ENCODE measurements around the gene SCN1B. TPM values are rescaled to one million over a fixed set of nuclear protein-coding genes. Genes with fewer than 3 reads are reported as not detected.
"Not testable (repeated sequence)": the region's sequence is repeated elsewhere in the genome, so short reads cannot be mapped to it uniquely, and the experiment has no call there.

Gene SCN1B
- total RNA-seq, 4 donors from 2014 or later = 0.26 to 5.9 (median 1.2) TPM; not detected in 1

DNA sequence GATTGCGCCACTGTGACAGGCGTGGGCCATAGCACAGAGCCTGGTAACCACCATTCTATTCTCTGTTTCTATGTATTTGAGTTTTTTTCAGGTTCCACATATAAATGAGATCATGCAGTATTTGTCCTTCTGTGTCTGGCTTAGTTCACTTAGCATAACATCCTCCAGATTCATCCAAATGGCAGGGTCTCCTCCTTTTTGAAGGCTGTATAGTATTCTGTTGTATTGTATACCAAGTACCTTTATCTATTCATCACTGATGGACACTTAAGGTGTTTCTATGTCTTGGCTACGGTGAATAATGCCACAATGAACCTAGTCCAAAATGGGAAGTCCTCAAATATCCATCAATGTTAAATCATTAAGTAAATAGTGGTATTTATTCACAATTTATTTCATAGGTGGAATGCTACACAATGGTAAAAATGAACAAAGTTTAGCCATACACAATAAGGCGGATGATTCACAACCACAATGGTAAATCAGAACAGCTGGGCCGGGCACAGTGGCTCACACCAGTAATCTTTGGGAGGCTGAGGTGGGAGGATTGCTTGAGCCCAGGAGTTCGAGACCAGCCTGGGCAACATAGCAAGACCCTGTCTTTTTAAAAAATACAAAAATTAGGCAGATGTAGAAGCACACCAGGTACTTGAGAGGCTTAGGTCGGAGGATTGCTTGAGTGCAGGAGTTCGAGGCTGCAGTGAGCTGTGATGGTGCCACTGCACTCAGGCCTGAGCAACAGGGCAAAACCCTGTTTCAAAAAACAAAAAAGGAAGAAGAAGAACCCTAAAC, 38.5 kb upstream of the SCN1B start:
- H3K4me1 ChIP-seq = peaks cover 0 to 27% (median 0%) of the 10 kb centered on the region in 3 donors
- 84 to 87% methylated on average over 8 of the region's 8 CpGs for WGBS, 2 donors

DNA sequence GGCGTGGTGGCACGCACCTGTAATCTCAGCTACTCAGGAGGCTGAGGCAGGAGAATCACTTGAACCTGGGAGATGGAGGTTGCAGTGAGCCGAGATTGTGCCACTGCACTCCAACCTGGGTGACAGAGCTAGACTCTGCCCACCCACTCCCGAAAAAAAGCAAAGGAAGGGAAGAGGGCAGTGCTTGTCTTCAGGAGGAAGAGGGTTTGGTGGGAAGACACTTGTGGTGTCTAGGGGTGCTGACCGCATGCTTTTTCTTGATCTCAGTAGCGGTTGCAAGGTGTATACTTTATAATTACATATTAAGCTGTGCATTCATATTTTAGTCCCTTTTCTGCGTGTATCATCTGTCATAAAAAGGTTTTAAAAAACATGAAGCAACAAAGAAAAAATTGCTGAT, 37.7 kb upstream of the SCN1B start:
- 81 to 84% methylated on average over 7 of the region's 7 CpGs for WGBS, 2 donors
- H3K4me3 ChIP-seq; H3K27me3 ChIP-seq; DNase-seq; H3K9me3 ChIP-seq; intact Hi-C loops (cut with DNase I); H3K27ac ChIP-seq; H3K36me3 ChIP-seq: not testable (repeated sequence)
- H3K4me1 ChIP-seq = peaks cover 0 to 34% (median 0%) of the 10 kb centered on the region in 3 donors

More for the DNA sequence above, 38.5 kb upstream of the SCN1B start:
- Histone ChIP-seq H3K4me3 (no peak overlapping the region), H3K9me3 (no peaks in the 10 kb centered on the region), H3K27me3 (no peaks in the 10 kb centered on the region), H3K27ac (no peak overlapping the region), H3K36me3 (no peaks in the 10 kb centered on the region)
- DNase-seq = no peak
- intact Hi-C loops (cut with DNase I) = no loop called here
- TF ChIP-seq, protein P1, sequence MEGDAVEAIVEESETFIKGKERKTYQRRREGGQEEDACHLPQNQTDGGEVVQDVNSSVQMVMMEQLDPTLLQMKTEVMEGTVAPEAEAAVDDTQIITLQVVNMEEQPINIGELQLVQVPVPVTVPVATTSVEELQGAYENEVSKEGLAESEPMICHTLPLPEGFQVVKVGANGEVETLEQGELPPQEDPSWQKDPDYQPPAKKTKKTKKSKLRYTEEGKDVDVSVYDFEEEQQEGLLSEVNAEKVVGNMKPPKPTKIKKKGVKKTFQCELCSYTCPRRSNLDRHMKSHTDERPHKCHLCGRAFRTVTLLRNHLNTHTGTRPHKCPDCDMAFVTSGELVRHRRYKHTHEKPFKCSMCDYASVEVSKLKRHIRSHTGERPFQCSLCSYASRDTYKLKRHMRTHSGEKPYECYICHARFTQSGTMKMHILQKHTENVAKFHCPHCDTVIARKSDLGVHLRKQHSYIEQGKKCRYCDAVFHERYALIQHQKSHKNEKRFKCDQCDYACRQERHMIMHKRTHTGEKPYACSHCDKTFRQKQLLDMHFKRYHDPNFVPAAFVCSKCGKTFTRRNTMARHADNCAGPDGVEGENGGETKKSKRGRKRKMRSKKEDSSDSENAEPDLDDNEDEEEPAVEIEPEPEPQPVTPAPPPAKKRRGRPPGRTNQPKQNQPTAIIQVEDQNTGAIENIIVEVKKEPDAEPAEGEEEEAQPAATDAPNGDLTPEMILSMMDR (IDR thresholded peaks at IDR 0.05) = no peak

DNA sequence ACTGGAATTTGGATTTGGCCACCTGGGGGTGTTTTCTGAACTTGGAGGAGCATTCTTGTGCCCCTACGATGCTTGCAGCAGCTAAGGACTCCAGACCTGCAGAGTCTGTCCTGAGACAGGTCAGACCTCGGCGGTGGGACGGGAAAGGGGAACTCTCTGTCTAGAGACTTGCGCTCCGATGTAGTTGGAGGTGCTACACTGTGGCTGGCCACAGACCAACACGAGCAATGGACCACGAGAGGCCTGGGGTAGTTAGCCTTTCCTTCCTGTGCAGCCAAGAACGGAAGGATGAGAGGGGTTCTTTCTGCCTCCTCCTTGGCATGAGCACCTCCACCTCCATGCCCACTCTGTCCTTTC, 36.0 kb upstream of the SCN1B start:
- intact Hi-C loops (cut with DNase I) = no loop called here
- DNase-seq = no peak
- Histone ChIP-seq H3K36me3 (no peaks in the 10 kb centered on the region), H3K27ac (peak overlapping the region in 2 of 4 donors; percentile 49 to 79), H3K9me3 (no peaks in the 10 kb centered on the region), H3K4me1 (peaks cover 0 to 48% (median 11%) of the 10 kb centered on the region in 3 donors), H3K4me3 (no peak overlapping the region), H3K27me3 (no peaks in the 10 kb centered on the region)
- no peak for TF ChIP-seq POLR2A (IDR thresholded peaks at IDR 0.05)
- TF ChIP-seq, protein P1 (IDR thresholded peaks at IDR 0.05) = no peak
- WGBS, 2 donors = 58 to 63% methylated on average over 2 to 7 of the region's 9 CpGs

DNA sequence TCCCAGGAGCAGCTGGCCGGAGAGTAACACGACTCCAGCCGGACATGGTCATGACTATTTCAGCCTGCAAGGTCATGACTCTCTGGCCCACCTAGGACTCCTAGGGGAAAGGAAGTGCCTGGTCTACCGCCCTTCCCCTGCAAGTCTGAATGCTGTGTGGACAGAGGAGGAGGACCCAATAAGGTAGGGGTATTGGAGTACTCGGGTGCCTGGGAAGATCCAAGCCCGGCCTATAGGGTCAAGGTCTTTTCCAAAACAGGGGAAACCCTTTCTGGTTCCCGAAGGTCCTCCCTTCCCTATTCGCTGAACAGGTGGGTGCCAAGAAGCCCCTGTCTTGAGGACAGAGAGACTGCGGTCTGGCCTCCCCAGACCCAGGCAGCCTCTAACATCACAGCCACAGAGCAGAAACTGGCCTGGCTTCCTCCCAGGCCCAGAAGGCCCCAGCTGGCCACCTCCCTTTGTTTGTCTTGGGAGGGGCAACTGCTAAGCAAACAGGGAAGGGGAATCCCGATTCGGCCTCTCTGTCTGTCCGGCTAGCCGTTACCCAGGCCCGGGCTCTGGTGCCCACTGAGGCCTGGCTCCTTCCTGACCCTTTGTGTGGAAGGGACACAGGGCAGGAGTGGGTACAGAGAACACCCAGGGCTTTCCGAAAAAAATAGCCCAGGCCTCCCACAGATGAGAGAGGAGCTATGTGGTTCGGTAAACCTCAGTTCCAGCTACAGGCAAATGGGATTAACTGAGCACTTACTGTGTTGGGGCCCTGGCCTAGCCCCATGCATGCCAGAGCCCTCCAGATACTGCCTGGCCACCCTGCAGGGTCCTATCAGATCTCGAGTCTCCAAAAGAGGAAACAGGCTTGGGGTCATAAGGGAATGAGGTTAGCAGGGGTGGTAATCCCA, 35.4 kb upstream of the SCN1B start:
- WGBS, 2 donors = 70 to 86% methylated on average over 4 to 8 of the region's 17 CpGs
- TF ChIP-seq POLR2A (IDR thresholded peaks at IDR 0.05) = no peak
- TF ChIP-seq, protein P1 (IDR thresholded peaks at IDR 0.05) = no peak
- intact Hi-C loops (cut with DNase I) = no loop called here
- H3K27me3 ChIP-seq = no peaks in the 10 kb centered on the region
- peaks cover 0 to 54% (median 15%) of the 10 kb centered on the region in 3 donors for H3K4me1 ChIP-seq
- no peaks in the 10 kb centered on the region for H3K9me3 ChIP-seq
- H3K27ac ChIP-seq = peak overlapping the region; percentile 36 to 79 (median 56)
- no peaks in the 10 kb centered on the region for H3K36me3 ChIP-seq
- DNase-seq = no peak
- H3K4me3 ChIP-seq = no peak overlapping the region

DNA sequence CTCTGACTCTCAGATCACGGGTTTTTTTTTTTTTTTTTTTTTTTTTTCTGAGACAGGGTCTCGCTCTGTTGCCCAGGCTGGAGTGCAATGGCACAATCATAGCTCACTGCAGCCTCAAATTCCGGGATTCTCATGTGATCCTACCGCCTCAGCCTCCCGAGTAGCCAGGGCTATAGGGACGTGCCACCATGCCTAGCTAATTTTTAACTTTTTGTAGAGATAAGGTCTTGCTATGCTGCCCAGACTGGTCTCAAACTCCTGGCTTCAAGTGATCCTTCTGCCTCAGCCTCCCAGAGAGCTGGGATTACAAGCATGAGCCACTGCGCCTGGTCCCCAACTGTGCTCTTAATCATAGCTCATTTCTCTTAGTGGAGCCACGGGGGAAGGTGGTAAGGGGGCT, 34.7 kb upstream of the SCN1B start:
- Histone ChIP-seq H3K4me1 (peaks cover 1 to 58% (median 15%) of the 10 kb centered on the region in 3 donors), H3K27me3 (peaks cover 0 to 5% (median 0%) of the 10 kb centered on the region in 4 donors), H3K36me3 (no peaks in the 10 kb centered on the region), H3K9me3 (no peaks in the 10 kb centered on the region), H3K27ac (peak overlapping the region in 2 of 4 donors; percentile 62 to 71), H3K4me3 (no peak overlapping the region)
- no peak for DNase-seq
- intact Hi-C loops (cut with DNase I) = no loop called here
- TF ChIP-seq, protein P1 (IDR thresholded peaks at IDR 0.05) = no peak
- TF ChIP-seq POLR2A (IDR thresholded peaks at IDR 0.05) = no peak
- WGBS, 2 donors = 84 to 95% methylated on average over 6 to 8 of the region's 8 CpGs
